HG03159 (cell line): ENCODE results near the gene IL6R.

Experiments used
- ATAC-seq: cut with Tn5 transposase; IDR thresholded peaks from one replicate; pipeline ENCODE4 v1.9.1; 2021; ENCODE audit warnings: mild to moderate bottlenecking, moderate library complexity; ENCODE audit not compliant: unreplicated experiment

IL6R gene

DNA sequence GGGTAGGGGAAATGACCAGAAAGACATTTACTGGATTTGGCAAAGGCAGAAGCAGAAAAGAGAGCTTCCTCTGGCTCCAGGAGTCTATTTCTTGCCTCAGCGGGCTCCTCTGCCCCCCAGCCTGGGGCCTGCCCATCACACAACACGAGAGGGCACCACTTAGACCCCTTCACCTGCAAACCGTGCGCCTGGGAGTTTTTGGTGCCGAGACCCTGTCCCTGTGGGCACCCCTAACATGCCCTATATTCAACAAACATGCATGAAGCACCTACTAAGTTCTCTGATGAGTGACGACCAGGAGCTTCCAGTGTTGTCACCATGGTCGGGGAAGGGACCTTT is 18.8 kb downstream of the IL6R start:
- ATAC-seq: no peak

DNA sequence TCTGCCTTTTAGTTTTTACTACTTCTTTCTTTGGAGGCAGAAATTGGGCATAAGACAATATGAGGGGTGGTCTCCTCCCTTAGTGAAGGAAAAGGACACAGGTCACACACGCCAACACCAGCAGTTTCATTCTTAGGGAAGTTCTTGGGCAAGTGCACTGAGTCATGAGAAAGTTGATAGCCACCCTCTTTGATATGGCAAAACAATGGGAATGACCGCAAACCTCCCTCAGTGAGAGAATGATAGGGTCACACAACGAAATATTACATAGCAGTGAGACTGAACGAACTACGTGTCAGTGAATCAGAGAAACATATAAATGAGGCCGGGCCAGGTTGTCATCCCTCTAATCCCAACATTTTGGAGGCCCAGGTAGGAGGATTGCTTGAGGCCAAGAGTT is 20.0 kb downstream of the IL6R start:
- no peak for ATAC-seq

GRCh38 chr1:154427173-154428139 is 22.3 kb downstream of the IL6R start:
- ATAC-seq: no peak

GRCh38 chr1:154429118-154429517 is 24.0 kb downstream of the IL6R start:
- no peak for ATAC-seq

DNA sequence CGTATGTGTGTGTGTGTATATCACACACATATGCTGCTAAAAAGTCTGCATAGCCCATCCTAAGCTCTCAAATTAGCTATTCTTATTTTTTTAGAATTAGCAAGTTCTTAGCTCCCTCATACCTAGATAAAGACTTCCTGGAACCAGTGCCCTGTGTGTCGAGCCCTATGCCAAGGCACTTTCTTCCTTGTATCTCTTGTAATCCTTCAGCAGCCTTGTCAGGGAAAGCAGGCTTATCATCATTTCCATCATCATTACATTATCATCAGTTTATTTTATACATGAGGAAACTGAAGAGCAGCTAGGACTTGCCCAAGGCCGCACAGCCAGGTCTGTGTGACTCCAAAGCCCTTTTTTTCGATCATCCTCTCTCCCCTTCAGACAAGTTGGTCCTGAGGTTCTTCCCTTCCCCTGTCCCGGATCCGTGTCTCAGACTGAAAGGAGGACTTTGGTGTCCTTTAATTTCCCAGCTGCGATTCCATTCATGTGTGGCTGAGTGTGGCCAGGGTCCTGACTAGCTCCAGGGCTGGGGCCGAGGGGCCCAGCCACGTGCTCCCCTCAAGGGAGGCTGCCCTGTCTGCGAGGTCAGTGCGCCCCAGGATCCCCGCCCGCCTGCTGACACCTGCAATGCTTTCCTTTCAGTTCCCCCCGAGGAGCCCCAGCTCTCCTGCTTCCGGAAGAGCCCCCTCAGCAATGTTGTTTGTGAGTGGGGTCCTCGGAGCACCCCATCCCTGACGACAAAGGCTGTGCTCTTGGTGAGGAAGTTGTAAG is 24.9 kb downstream of the IL6R start:
- ATAC-seq: no peak

- ATAC-seq: no peak
Measured at GRCh38 chr1:154430903-154431302, 25.8 kb downstream of the IL6R start.

DNA sequence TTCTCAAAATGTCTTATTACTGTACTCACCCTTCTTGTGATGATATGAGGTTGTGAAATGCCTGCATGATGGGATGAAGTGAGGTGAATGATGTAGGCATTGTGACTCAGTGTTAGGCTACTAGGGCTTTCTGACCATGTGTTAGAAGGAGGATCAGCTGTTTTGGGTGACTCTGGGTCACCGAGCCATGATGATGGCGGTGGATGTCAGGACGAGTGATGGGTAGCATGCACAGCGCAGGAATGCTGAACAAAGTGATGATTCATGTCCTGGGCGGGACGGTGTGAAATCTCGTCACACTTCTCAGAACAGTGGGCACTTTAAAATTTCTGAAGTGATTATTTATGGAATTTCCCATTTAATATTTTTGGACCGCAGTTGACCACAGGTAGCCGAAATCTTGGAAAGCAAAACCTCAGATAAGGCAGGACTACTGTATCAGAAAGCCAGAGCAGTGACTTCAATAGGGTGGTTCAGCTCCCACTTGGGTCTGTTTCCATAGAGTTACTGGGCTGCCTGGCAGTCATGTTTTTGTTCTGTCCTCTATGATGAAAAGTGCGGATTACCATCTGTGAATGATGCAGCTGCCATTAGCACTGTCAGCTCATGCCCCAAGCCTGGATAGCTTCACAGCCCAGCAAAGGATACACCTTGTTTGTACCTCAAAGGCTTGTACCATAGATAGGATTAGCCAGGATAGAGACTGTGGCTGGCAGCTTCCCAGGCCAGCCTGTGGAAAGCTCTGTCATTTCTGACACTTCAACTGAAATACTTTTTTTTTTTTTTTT is 26.6 kb downstream of the IL6R start:
- ATAC-seq: no peak

GRCh38 chr1:154433161-154433764 is 28.1 kb downstream of the IL6R start:
- ATAC-seq: no peak

GRCh38 chr1:154434346-154435085 is 29.4 kb downstream of the IL6R start:
- ATAC-seq: no peak

GRCh38 chr1:154435599-154436200 is 30.6 kb downstream of the IL6R start:
- no peak for ATAC-seq

GRCh38 chr1:154436433-154436832 is 31.3 kb downstream of the IL6R start:
- no peak for ATAC-seq

DNA sequence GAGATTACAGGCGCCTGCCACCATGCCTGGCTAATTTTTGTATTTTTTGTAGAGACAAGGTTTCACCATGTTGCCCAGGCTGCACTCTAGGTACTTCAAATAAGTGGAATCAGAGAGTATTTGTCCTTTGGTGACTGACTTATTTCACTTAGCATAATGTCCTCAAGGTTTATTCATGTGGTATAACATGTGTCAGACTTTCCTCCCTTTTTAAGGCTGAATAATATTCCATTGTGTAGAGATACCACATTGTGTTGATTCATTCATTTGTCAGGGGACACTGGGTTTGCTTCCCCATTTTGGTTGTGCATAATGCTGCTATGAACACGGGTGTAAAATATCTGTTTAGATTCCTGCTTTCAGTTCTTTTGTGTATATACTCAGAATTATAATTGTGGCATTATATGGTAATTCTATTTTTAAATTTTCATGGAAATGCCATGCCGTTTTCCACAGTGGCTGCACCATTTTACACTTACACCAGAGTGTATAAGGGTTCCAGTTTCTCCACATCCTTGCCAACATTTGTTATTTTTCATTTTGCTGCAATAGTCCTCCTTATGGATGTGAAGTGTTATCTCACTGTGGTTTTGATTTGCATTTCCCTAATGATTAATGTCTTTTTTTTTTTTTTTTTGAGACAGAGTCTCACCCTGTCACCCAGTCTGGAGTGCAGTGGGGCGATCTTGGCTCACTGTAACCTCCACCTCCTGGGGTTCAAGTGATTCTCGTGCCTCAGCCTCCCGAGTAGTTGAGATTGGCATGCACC is 35.1 kb downstream of the IL6R start:
- no peak for ATAC-seq

GRCh38 chr1:154441241-154441888 is 36.2 kb downstream of the IL6R start:
- no peak for ATAC-seq

- ATAC-seq: no peak
Measured at GRCh38 chr1:154442006-154442740, 37.0 kb downstream of the IL6R start.

DNA sequence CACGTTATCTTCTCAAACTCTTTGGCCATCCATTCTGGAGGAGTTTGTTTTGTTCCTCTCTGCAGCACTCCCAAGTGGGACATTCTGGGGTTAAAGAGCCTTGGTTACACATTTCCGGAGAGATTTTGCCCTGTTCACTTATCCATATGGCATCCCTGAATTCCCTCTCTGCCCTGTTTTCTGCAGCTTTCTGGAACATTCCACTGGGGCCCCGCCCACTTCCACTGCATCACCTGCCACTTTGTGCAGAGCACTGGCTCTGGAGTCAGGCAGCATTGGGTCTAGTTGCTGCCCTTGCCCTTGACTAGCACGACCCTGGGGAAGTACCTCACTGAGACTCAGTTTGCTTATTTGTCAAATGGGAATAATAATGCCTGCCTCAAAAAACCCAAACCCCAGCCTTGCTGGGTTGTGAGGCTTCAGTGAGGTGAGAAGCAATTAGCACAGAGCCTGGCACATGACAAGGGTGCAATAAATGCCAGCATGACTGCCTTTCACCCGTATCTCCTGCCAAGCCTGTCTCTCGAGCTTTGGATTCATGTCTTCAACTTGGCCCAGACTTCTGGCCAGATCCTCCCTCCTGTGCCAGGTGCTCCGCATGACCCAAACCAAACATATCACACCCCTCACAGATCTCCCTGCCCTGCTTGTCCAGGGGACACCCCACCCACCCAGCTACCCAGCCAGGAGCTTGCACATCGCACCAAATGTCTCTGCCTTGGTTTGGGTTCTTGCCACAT is 38.3 kb downstream of the IL6R start:
- ATAC-seq: no peak

- no peak for ATAC-seq
Measured at GRCh38 chr1:154445040-154445472, 39.9 kb downstream of the IL6R start.

- ATAC-seq: no peak
Measured at GRCh38 chr1:154446292-154446691, 41.1 kb downstream of the IL6R start.
